Osteocyte (in vitro differentiated cells): ENCODE results near the gene BOLA3. TPM values are rescaled to one million over a fixed set of nuclear protein-coding genes. Genes with fewer than 3 reads are reported as not detected.

Experiments used
- DNase-seq: peaks from one replicate; pipeline ENCODE4 v3.0.0; 2021; ENCODE audit warnings: mixed read lengths; ENCODE audit not compliant: unreplicated experiment; ENCODE audit errors: extremely low spot score
- H3K27ac Mint-ChIP-seq: one replicate; pipeline ENCODE4 v1.8.0; 2021; ENCODE audit warnings: mild to moderate bottlenecking, mixed read lengths; ENCODE audit not compliant: unreplicated experiment
- H3K27me3 Mint-ChIP-seq: one replicate; pipeline ENCODE4 v1.8.0; 2021; ENCODE audit warnings: mixed read lengths; ENCODE audit not compliant: unreplicated experiment
- H3K36me3 Mint-ChIP-seq: one replicate; pipeline ENCODE4 v1.8.0; 2021; ENCODE audit warnings: mixed read lengths; ENCODE audit not compliant: unreplicated experiment
- H3K4me1 Mint-ChIP-seq: one replicate; pipeline ENCODE4 v1.8.0; 2021; ENCODE audit warnings: mixed read lengths; ENCODE audit not compliant: unreplicated experiment
- H3K4me3 Mint-ChIP-seq: one replicate; pipeline ENCODE4 v1.8.0; 2021; ENCODE audit warnings: mild to moderate bottlenecking, moderate library complexity, mixed read lengths; ENCODE audit not compliant: unreplicated experiment
- H3K9me3 Mint-ChIP-seq: one replicate; pipeline ENCODE4 v1.8.0; 2021; ENCODE audit warnings: mixed read lengths; ENCODE audit not compliant: unreplicated experiment
- total RNA-seq: library from RNA; stranded (reverse); gene quantifications from 2 replicates; pipeline ENCODE4 v1.2.1, GENCODE V29; 2021
- TF ChIP-seq, protein P1 (sequence below): fragments of 200-600 bp; sonication (generic); IDR thresholded peaks from 2 replicates; pipeline ENCODE4 v1.5.0; 2021; ENCODE audit warnings: antibody characterized with exemption, mild to moderate bottlenecking, moderate library complexity

BOLA3 gene
- total RNA-seq, 1 donor from 2014 or later: 23.1 TPM

GRCh38 chr2:74164761-74165160 is 17.0 kb upstream of the BOLA3 start:
- H3K27me3 Mint-ChIP-seq: no peaks in the 10 kb centered on the region
- peaks cover 42% of the 10 kb centered on the region for H3K36me3 Mint-ChIP-seq
- no peak overlapping the region for H3K27ac Mint-ChIP-seq
- TF ChIP-seq, protein P1, sequence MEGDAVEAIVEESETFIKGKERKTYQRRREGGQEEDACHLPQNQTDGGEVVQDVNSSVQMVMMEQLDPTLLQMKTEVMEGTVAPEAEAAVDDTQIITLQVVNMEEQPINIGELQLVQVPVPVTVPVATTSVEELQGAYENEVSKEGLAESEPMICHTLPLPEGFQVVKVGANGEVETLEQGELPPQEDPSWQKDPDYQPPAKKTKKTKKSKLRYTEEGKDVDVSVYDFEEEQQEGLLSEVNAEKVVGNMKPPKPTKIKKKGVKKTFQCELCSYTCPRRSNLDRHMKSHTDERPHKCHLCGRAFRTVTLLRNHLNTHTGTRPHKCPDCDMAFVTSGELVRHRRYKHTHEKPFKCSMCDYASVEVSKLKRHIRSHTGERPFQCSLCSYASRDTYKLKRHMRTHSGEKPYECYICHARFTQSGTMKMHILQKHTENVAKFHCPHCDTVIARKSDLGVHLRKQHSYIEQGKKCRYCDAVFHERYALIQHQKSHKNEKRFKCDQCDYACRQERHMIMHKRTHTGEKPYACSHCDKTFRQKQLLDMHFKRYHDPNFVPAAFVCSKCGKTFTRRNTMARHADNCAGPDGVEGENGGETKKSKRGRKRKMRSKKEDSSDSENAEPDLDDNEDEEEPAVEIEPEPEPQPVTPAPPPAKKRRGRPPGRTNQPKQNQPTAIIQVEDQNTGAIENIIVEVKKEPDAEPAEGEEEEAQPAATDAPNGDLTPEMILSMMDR: no peak
- H3K9me3 Mint-ChIP-seq: no peaks in the 10 kb centered on the region
- H3K4me1 Mint-ChIP-seq: no peaks in the 10 kb centered on the region
- H3K4me3 Mint-ChIP-seq: no peak overlapping the region
- no peak for DNase-seq

DNA sequence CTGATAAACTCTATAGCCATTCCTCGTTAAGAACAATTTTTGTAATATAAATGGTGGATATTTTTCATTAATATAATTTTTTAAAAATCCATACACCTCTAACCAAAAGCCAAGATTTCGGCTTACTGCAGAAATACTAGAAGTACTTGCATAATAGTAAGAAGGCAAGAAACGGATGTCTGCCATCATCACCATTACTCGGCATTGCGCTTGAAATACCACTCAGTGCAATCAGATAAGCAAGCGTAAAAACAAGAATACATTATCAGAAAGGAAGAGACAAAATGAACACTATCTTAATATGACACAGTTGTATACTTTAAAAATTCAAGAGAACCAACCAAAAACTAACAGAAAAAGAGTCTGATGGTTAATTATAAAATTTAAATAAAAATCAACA is 15.2 kb upstream of the BOLA3 start:
- Mint-ChIP-seq H3K4me1 (no peaks in the 10 kb centered on the region), H3K27ac (no peak overlapping the region), H3K27me3 (no peaks in the 10 kb centered on the region), H3K9me3 (no peaks in the 10 kb centered on the region), H3K4me3 (no peak overlapping the region), H3K36me3 (peaks cover 48% of the 10 kb centered on the region)
- DNase-seq: no peak
- TF ChIP-seq, protein P1: no peak

DNA sequence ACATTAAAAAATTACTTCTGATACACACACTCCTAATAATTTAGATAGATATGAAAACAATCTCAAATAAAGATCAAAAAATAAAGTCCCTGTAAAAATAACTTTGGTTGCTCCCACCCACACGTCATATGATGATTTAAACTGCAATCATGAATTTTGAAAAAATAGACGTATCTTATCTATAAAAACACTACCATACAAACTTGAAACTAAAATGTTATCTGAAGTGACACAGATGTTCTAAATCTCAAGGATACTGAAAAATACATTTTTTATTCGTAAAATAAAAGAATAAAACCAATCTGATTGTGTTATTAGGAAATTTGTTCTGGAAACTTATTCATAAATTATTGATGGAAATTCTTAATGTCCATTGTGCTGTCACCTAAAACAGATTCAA is 8.1 kb upstream of the BOLA3 start:
- Mint-ChIP-seq H3K4me3 (no peak overlapping the region), H3K9me3 (no peaks in the 10 kb centered on the region), H3K36me3 (peaks cover 39% of the 10 kb centered on the region), H3K27me3 (no peaks in the 10 kb centered on the region), H3K4me1 (no peaks in the 10 kb centered on the region), H3K27ac (no peak overlapping the region)
- TF ChIP-seq, protein P1: no peak
- no peak for DNase-seq

- Mint-ChIP-seq H3K36me3 (peaks cover 28% of the 10 kb centered on the region), H3K27me3 (no peaks in the 10 kb centered on the region), H3K9me3 (no peaks in the 10 kb centered on the region), H3K27ac (no peak overlapping the region), H3K4me1 (no peaks in the 10 kb centered on the region), H3K4me3 (no peak overlapping the region)
- TF ChIP-seq, protein P1: no peak
- no peak for DNase-seq
Measured at GRCh38 chr2:74152954-74153353, 5.2 kb upstream of the BOLA3 start.

GRCh38 chr2:74149570-74150319 is 2.0 kb upstream of the BOLA3 start:
- Mint-ChIP-seq H3K27ac (no peak overlapping the region), H3K4me3 (no peak overlapping the region), H3K27me3 (no peaks in the 10 kb centered on the region), H3K9me3 (no peaks in the 10 kb centered on the region), H3K4me1 (no peaks in the 10 kb centered on the region), H3K36me3 (peaks cover 5% of the 10 kb centered on the region)
- TF ChIP-seq, protein P1: no peak
- peak; percentile 15 for DNase-seq
